B cell (primary cell): Measurements from ENCODE around the gene ELMO1. TPM values are rescaled to one million over a fixed set of nuclear protein-coding genes. Genes with fewer than 3 reads are reported as not detected.

ENCODE experiments used
- ATAC-seq: fragments of 200-7000 bp; cut with Tn5 transposase; one replicate; pipeline ENCODE4 v1.10.0; 2021; ENCODE audit warnings: low read depth, mild to moderate bottlenecking, moderate number of reproducible peaks, moderate library complexity
- CTCF ChIA-PET: fragments of 350-600 bp; sonication (Branson Sonifier 250); formaldehyde crosslinking; loops from one replicate; lab custom pipeline; 2021; ENCODE audit warnings: antibody characterized with exemption, inconsistent platforms; lab: Charles Lee
- POLR2A ChIA-PET: fragments of 350-600 bp; sonication (Branson Sonifier 250); formaldehyde crosslinking; loops from one replicate; lab custom pipeline; 2021; ENCODE audit warnings: antibody characterized with exemption; lab: Charles Lee
- DNase-seq: peaks from one replicate; pipeline ENCODE4 v3.0.0; 2013
- H2AFZ ChIP-seq: 2 replicates; pipeline ENCODE4 v1.6.1; 2012; ENCODE audit warnings: mild to moderate bottlenecking, low read depth, low read length; ENCODE audit not compliant: insufficient read depth, poor library complexity, severe bottlenecking
- H3K27ac ChIP-seq, 2 donors: 1 replicate in 1 of 2; 2 replicates in 1 of 2; pipeline ENCODE4 v1.5.1; 2012 to 2013; ENCODE audit warnings: low read length in 2 of 2, mild to moderate bottlenecking in 2 of 2, moderate library complexity in 1 of 2
- H3K27me3 ChIP-seq, 4 experiments: fragments of 200-600 bp in 1 of 4; sonication (generic) in 1 of 4; replicated peaks in 1 of 4; 1 replicate in 2 of 4; 2 replicates in 2 of 4; pipeline versions ENCODE4 v1.6.1 to v1.7.0; 2013 to 2016; ENCODE audit warnings: low read length in 3 of 4, mild to moderate bottlenecking in 2 of 4, mixed read lengths in 1 of 4, moderate library complexity in 1 of 4; ENCODE audit not compliant: insufficient read depth in 4 of 4, control insufficient read depth in 3 of 4; ENCODE audit errors: control extremely low read depth in 1 of 4
- H3K36me3 ChIP-seq, 2 experiments: replicated peaks in 1 of 2; 1 replicate in 1 of 2; 2 replicates in 1 of 2; pipeline versions ENCODE4 v1.6.1 to v1.7.1; 2013; ENCODE audit warnings: low read length in 1 of 2; ENCODE audit not compliant: insufficient read depth in 2 of 2, control insufficient read depth in 1 of 2; ENCODE audit errors: control extremely low read depth in 1 of 2, extremely low read depth in 1 of 2
- H3K4me1 ChIP-seq, 2 donors: fragments of 200-600 bp in 1 of 2; sonication (generic) in 1 of 2; 1 replicate in 1 of 2; 2 replicates in 1 of 2; pipeline versions ENCODE4 v1.5.1 to v1.6.1; 2013 to 2017; ENCODE audit warnings: low read length in 2 of 2; ENCODE audit not compliant: control insufficient read depth in 2 of 2, insufficient read depth in 2 of 2
- H3K4me2 ChIP-seq: replicated peaks from 2 replicates; pipeline ENCODE3; 2012; ENCODE audit warnings: mild to moderate bottlenecking, low read depth, low read length; ENCODE audit not compliant: poor library complexity, severe bottlenecking
- H3K4me3 ChIP-seq, 5 experiments: fragments of 200-600 bp in 1 of 5; sonication (generic) in 1 of 5; 1 replicate in 3 of 5; 2 replicates in 2 of 5; pipeline versions ENCODE4 v1.5.1 to v1.7.0; 2011 to 2016; ENCODE audit warnings: low read length in 4 of 5, mild to moderate bottlenecking in 4 of 5, low read depth in 2 of 5, control low read depth in 1 of 5, moderate library complexity in 1 of 5; ENCODE audit not compliant: insufficient read depth in 1 of 5; ENCODE audit errors: control extremely low read depth in 1 of 5, extremely low read depth in 1 of 5
- H3K79me2 ChIP-seq: fragments of 200-600 bp; sonication (generic); one replicate; pipeline ENCODE4 v1.6.0; 2016; ENCODE audit warnings: low read length; ENCODE audit not compliant: control insufficient read depth, insufficient read depth
- H3K9ac ChIP-seq: fragments of 200-600 bp; sonication (generic); 2 replicates; pipeline ENCODE4 v1.6.1; 2017; ENCODE audit warnings: mild to moderate bottlenecking, low read length, moderate library complexity
- H3K9me3 ChIP-seq, 3 donors: one replicate each; pipeline versions ENCODE4 v1.6.1 to v1.7.1; 2013; ENCODE audit warnings: low read length in 2 of 3; ENCODE audit not compliant: control insufficient read depth in 2 of 3, insufficient read depth in 1 of 3; ENCODE audit errors: control extremely low read depth in 1 of 3
- H4K20me1 ChIP-seq: 2 replicates; pipeline ENCODE4 v1.6.0; 2012; ENCODE audit warnings: mild to moderate bottlenecking, low read length; ENCODE audit not compliant: insufficient read depth, control insufficient read depth, poor library complexity, severe bottlenecking
- H3K27ac Mint-ChIP-seq: one replicate; pipeline ENCODE4 v1.8.0; 2021; ENCODE audit warnings: mixed read lengths
- H3K27me3 Mint-ChIP-seq: one replicate; pipeline ENCODE4 v1.8.0; 2021; ENCODE audit warnings: mixed read lengths
- H3K4me1 Mint-ChIP-seq: one replicate; pipeline ENCODE4 v1.8.0; 2021; ENCODE audit warnings: mixed read lengths
- H3K4me3 Mint-ChIP-seq: one replicate; pipeline ENCODE4 v1.8.0; 2021; ENCODE audit warnings: mixed read lengths
- H3K9me3 Mint-ChIP-seq: one replicate; pipeline ENCODE4 v1.8.0; 2022; ENCODE audit warnings: mixed read lengths; ENCODE audit not compliant: insufficient read depth
- CTCF ChIP-seq: fragments of 200-600 bp; IDR thresholded peaks from one replicate; pipeline ENCODE4 v1.8.0; 2022; ENCODE audit warnings: antibody characterized with exemption, mild to moderate bottlenecking
- EZH2 ChIP-seq: IDR thresholded peaks from 2 replicates; pipeline ENCODE4 v1.6.1; 2012; ENCODE audit warnings: borderline replicate concordance, low read depth, mild to moderate bottlenecking, moderate library complexity, low read length; ENCODE audit not compliant: insufficient read depth, poor library complexity, severe bottlenecking
- WGBS: methylation state at CpG from one replicate; pipeline ENCODE4 v1.1.5; 2013; ENCODE audit warnings: missing lambda C conversion rate; ENCODE audit not compliant: insufficient coverage; 5-methylcytosine and 5-hydroxymethylcytosine counted together
- intact Hi-C: fragments of 100-400 bp; cut with micrococcal nuclease; formaldehyde crosslinking; loops from one replicate; pipeline ENCODE4 v1.10.0; 2022
- polyA plus RNA-seq: library from polyadenylated mRNA; depleted of rRNA; stranded (reverse); fragments of >200 nt; gene quantifications from 2 replicates; pipeline ENCODE4 v1.2.3, GENCODE V29; 2012
- total RNA-seq, 2 donors: library from RNA; stranded (reverse); fragments of 120-200 nt in 1 of 2; gene quantifications; 1 replicate in 1 of 2; 2 replicates in 1 of 2; pipeline versions ENCODE4 v1.2.3 to v1.2.4, GENCODE V29; 2013 to 2022

Gene ELMO1
- total and polyA plus RNA-seq, 2 donors (not counting 1 experiment from before 2014, with no cell fraction given): 44.7 to 177 TPM

- H3K27ac Mint-ChIP-seq: no peak overlapping the region
- Histone ChIP-seq H3K4me3 (no peak overlapping the region), H3K9ac (no peak overlapping the region), H3K79me2 (no peaks in the 10 kb centered on the region), H3K9me3 (no peaks in the 10 kb centered on the region), H3K27ac (no peak overlapping the region), H2AFZ (no peak overlapping the region), H4K20me1 (peaks cover 10% of the 10 kb centered on the region), H3K4me1 (peaks cover 3 to 9% of the 10 kb centered on the region in 2 donors), H3K36me3 (peaks cover 6 to 38% of the 10 kb centered on the region in 2 experiments), H3K27me3 (no peaks in the 10 kb centered on the region), H3K4me2 (no peak overlapping the region)
- ChIA-PET CTCF (interaction anchor here (0.7 to 7.5 kb wide), 20 partner anchors 8 to 758 kb away, joined by 3 to 110 read pairs (median 4); no protein-coding TSS in a partner anchor), POLR2A (no interaction called here)
- ATAC-seq (peak; percentile 24), DNase-seq (peak; percentile 72)
- intact Hi-C loops: loop anchor here (1.0 to 2.0 kb wide), 2 partner anchors 154 to 758 kb away; no protein-coding TSS in a partner anchor
- no peaks in the 10 kb centered on the region for H3K27me3 Mint-ChIP-seq
- TF ChIP-seq EZH2 (no peak), CTCF (peak; percentile 90)
- no peak overlapping the region for H3K4me3 Mint-ChIP-seq
- WGBS: no CpG with 5 or more reads among the region's 6 CpGs
- no peaks in the 10 kb centered on the region for H3K9me3 Mint-ChIP-seq
- peaks cover 22% of the 10 kb centered on the region for H3K4me1 Mint-ChIP-seq
Measured at GRCh38 chr7:37198906-37199485, 249.7 kb downstream of the ELMO1 start.
